ENCODE measurements around the gene ANTXR1.

ANTXR1 gene

DNA sequence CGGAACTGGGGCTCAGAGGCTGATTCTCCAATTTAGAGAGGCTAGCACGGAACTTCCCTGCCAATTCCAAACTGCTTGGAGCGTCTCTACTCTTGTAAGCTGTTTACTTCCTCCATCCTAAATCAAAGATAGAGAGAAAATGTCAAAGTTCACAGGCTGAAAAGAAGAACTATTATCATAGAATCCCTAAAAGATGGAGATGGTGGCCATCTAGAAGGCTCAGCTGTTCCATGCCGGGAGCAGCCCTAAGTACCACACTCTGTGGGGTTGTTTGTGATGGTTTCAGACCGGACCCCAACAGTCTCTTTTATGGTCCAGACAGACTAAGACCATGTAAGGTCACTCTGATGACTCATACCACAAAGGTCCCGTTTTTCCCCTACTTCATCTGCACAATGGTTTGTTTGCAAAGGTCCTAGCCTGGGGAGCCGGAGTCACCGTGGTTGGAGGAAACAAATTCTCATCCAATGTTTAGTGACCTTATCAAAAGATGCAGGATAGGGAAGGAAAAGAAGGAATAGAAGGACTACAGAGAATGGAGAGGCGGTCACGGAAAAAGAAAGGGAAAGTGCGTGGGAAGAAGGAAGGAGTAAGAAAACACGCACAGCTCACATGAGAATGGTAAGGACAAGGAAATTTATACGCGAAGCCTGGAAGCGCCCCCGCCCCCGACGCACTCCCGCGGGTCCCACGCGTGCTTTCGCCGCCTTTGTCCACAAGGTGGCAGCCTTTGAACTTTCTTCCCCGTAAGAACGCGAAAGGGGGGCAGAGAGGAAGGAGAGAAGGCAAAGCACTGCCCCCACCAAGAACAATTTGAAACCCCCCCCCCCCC lies 453 bp upstream of the ANTXR1 start:
- peaks cover 0 to 9% (median 0%) of the 10 kb centered on the region in 11 experiments; a peak in 4 of 22 replicates for H4K20me1 ChIP-seq
- H3K9me3 ChIP-seq (replicated peaks in 1 of 11) = no peaks in the 10 kb centered on the region
- peak overlapping the region; percentile 60 to 81 (median 72); a peak in 21 of 22 replicates for H3K9ac ChIP-seq
- no peaks in the 10 kb centered on the region for H3K36me3 ChIP-seq
- TF ChIP-seq Cebpa-rat (IDR thresholded peaks at IDR 0.05) = no peak
- peaks cover 11 to 20% (median 15%) of the 10 kb centered on the region in 10 experiments; a peak in 18 of 20 replicates for H3K4me1 ChIP-seq
- H3K27me3 ChIP-seq = peaks cover 22 to 41% (median 29%) of the 10 kb centered on the region in 11 experiments
- peak overlapping the region; percentile 88 to 98 (median 97) for H3K4me2 ChIP-seq
- peak overlapping the region in 3 of 11 experiments; percentile 52 to 57 (median 54); a peak in 3 of 22 replicates for H3K27ac ChIP-seq
- peak overlapping the region; percentile 70 to 83 (median 77) for H3K4me3 ChIP-seq

DNA sequence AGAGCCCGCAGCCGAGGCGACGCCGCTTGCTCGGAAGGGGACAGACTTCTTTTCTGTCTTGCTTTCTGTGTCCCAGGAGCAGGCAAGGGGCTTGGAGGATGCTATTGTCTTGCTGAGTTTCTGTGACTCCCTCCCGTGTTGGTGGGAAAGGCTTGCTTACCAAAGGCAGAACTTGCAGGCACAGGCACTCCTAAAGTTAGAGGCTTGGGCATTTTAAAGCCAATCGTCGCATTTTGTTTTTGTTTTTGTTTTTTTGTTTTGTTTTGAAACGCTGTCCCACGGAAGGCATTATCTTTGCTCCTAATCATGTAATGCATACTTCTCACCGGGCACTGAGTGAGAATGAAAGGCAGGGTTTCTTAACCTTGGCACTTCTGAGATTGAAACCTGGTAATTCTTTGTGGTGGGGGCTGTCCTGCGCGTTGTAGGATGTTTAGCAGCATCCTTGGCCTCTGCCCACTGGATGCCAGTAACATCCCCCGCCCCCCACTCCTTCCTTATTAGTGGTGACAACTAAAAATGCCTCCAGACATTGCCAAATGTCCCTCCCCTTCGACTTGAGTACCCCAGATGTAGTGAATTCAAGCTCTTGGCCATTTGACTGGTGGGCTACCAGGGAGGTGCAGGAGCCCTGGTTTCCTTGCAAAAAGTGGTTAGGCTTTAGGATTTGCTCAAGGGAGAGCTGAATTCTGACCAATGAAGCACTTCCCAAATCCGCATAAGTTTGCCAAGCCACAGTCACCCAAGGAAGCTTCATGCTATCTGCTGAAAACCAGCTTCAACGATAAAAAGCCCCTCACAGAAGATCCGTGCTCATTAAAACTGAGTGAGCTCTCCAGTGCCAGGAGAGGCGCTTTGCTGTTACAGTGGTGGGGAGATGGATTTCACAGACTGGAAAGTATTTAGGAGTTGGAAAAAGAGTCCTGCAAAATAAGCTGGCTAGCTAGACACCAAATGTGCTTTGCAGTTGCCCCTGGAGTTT lies 1.2 kb downstream of the ANTXR1 start:
- Histone ChIP-seq H3K27me3 (peaks cover 22 to 41% (median 29%) of the 10 kb centered on the region in 11 experiments), H3K4me2 (peak overlapping the region; percentile 88 to 98 (median 97)), H3K27ac (peak overlapping the region in 9 of 11 experiments; percentile 29 to 61 (median 49); a peak in 9 of 22 replicates), H3K36me3 (no peaks in the 10 kb centered on the region), H4K20me1 (peaks cover 0 to 9% (median 0%) of the 10 kb centered on the region in 11 experiments; a peak in 4 of 22 replicates), H3K9ac (peak overlapping the region; percentile 60 to 81 (median 72)), H3K4me3 (peak overlapping the region; percentile 70 to 83 (median 77)), H3K4me1 (peaks cover 11 to 20% (median 15%) of the 10 kb centered on the region in 10 experiments; a peak in 18 of 20 replicates), H3K9me3 (replicated peaks in 1 of 11) (no peaks in the 10 kb centered on the region)
- TF ChIP-seq Cebpa-rat (IDR thresholded peaks at IDR 0.05) = no peak

DNA sequence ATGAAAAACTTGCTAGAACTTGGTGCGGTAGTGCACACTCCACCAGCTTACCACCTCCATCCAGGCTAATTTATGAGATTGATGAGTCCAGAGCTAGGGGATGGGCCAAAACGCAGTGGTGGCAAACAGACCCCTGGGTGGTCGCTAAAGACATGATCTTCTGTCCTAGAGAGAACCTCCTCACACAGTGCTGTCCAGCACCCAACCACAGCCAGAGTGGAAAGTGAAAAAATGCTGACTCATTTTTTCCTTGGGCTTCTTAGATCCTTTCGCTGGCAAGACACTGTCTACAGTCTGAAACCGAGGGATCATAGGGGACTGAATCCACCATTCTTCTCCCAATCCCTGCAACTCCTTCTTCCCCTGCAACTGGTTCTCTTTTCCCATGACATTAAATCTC lies 4.1 kb downstream of the ANTXR1 start:
- Histone ChIP-seq H3K4me1 (peaks cover 11 to 20% (median 15%) of the 10 kb centered on the region in 10 experiments; a peak in 18 of 20 replicates), H3K36me3 (no peaks in the 10 kb centered on the region), H3K4me3 (no peak overlapping the region), H3K27ac (no peak overlapping the region), H3K27me3 (peaks cover 22 to 40% (median 29%) of the 10 kb centered on the region in 11 experiments), H4K20me1 (peaks cover 0 to 9% (median 0%) of the 10 kb centered on the region in 11 experiments; a peak in 3 of 22 replicates), H3K9ac (no peak overlapping the region), H3K4me2 (no peak overlapping the region), H3K9me3 (replicated peaks in 1 of 11) (no peaks in the 10 kb centered on the region)
- TF ChIP-seq Cebpa-rat (IDR thresholded peaks at IDR 0.05) = no peak

DNA sequence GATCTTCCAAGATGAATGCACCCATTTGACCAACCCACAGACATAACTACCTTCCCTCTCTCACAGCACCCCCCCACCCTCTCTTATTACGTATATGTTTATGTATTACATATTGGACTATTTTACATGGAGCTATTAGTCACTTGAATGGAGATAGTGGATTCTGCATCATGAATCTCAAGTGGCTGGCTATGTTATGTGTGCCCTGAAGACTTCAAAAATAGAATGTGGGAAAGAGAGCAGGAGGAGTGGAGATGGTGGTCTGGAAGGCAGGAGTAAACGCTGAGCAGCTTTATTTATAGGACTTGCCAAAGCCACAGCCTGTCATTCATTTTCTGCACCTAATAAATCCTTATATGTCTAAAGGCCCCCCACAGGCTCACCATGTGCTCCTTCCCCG lies 4.9 kb downstream of the ANTXR1 start:
- Histone ChIP-seq H3K4me2 (no peak overlapping the region), H3K36me3 (no peaks in the 10 kb centered on the region), H4K20me1 (peaks cover 0 to 9% (median 0%) of the 10 kb centered on the region in 11 experiments; a peak in 3 of 22 replicates), H3K27ac (no peak overlapping the region), H3K27me3 (peaks cover 22 to 35% (median 25%) of the 10 kb centered on the region in 11 experiments), H3K4me3 (no peak overlapping the region), H3K9ac (no peak overlapping the region), H3K9me3 (replicated peaks in 1 of 11) (no peaks in the 10 kb centered on the region), H3K4me1 (peaks cover 9 to 16% (median 13%) of the 10 kb centered on the region in 10 experiments; a peak in 18 of 20 replicates)
- TF ChIP-seq Cebpa-rat (IDR thresholded peaks at IDR 0.05) = no peak

DNA sequence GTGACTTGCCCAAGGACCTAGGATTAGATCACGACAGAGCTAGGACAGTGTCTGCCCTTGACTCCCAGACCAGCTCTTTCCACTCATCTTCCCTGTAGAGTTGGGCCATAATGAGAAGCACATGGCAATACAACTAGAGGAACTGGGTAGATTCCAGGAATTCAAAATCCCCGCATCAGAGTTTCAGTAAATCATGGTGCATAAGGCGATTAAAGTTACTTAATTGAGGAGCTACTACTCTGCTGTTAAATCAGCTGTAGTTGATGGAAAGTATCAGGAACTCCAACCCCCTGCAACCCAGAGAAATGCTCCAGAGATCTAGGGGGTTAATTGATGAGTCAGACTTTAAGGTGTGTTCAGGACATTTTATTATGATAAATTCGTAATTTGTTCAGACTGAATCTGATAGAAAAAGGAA lies 5.7 kb downstream of the ANTXR1 start:
- Histone ChIP-seq H3K4me1 (peaks cover 9 to 12% (median 10%) of the 10 kb centered on the region in 10 experiments; a peak in 18 of 20 replicates), H3K27me3 (peaks cover 16 to 27% (median 17%) of the 10 kb centered on the region in 11 experiments), H3K9ac (no peak overlapping the region), H4K20me1 (peaks cover 0 to 9% (median 0%) of the 10 kb centered on the region in 11 experiments; a peak in 3 of 22 replicates), H3K27ac (no peak overlapping the region), H3K4me2 (peak overlapping the region in 1 of 11 experiments; percentile 16; a peak in 1 of 22 replicates), H3K9me3 (replicated peaks in 1 of 11) (no peaks in the 10 kb centered on the region), H3K4me3 (no peak overlapping the region), H3K36me3 (no peaks in the 10 kb centered on the region)
- TF ChIP-seq Cebpa-rat (IDR thresholded peaks at IDR 0.05) = no peak

DNA sequence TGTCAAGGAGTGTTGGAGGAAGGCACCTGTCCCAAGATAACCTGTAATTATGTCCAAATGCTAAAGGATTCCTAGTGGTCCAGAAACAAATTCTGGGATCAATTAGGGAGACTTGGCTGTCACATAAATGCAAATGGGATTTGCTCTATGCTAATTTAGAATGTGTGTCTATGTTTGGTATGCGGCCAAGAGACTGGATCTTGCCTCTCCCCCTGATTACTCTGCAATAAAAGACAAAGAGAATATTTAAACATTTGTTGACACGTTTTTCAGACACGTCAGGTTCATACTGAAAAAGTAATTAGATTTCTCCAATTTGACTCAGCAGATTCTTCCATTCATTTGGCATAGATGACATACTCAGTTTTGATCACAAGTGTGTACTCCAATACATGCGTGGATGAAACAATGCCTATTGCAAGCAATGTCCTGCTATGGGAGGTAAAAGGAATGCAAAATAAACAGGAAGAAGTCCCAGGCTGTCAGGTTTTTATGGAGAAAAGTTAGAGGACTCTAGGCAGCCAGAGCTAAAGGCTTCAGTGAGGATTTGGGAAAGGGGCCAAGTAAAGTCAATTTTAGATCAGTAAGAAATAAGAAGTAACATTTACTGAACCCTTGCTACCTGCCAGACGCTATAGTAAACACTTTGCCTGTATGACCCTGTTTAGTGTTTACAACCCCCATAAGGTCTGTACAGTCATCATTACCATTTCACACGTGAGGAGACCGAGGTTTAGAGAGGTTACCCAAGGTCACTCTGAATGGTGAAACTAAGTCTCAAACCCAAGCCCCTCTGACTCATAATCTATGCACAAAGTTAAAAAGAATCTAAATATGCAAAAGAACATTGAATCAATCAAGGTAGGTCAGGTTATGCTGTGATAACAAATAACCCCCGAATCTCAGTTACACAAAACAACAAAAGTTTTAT lies 7.8 kb downstream of the ANTXR1 start:
- Histone ChIP-seq H3K4me2 (no peak overlapping the region), H3K9ac (no peak overlapping the region), H3K27ac (no peak overlapping the region), H3K36me3 (no peaks in the 10 kb centered on the region), H3K4me1 (no peaks in the 10 kb centered on the region), H4K20me1 (no peaks in the 10 kb centered on the region), H3K9me3 (replicated peaks in 1 of 11) (no peaks in the 10 kb centered on the region), H3K27me3 (peaks cover 0 to 6% (median 0%) of the 10 kb centered on the region in 11 experiments; a peak in 5 of 22 replicates), H3K4me3 (no peak overlapping the region)
- no peak for TF ChIP-seq Cebpa-rat (IDR thresholded peaks at IDR 0.05)

DNA sequence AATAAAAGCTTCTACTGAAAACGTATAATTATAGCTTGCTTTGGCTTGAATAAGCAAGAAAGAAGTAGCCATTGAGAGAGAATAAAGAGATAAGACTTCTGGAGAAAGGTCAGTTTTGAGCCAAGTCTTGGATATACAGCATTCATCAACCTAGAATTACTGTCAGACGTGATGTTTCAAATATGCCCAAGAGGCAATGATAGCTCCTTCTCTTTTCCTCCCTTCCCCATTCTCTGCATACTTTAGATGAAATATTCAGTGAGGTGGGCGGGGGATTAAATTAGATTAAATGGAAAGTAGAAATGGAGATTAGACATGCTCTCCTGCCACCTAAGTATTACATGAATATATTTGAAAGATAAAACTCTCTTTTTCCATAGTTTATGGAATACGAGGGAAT lies 8.7 kb downstream of the ANTXR1 start:
- no peak overlapping the region for H3K4me3 ChIP-seq
- no peaks in the 10 kb centered on the region for H3K27me3 ChIP-seq
- H3K27ac ChIP-seq = no peak overlapping the region
- H3K4me2 ChIP-seq = no peak overlapping the region
- no peaks in the 10 kb centered on the region for H3K4me1 ChIP-seq
- H4K20me1 ChIP-seq = no peaks in the 10 kb centered on the region
- H3K9ac ChIP-seq = no peak overlapping the region
- H3K9me3 ChIP-seq (replicated peaks in 1 of 11) = peaks cover 0 to 1% (median 0%) of the 10 kb centered on the region in 11 experiments; a peak in 1 of 22 replicates
- no peaks in the 10 kb centered on the region for H3K36me3 ChIP-seq
- TF ChIP-seq Cebpa-rat (IDR thresholded peaks at IDR 0.05) = no peak

DNA sequence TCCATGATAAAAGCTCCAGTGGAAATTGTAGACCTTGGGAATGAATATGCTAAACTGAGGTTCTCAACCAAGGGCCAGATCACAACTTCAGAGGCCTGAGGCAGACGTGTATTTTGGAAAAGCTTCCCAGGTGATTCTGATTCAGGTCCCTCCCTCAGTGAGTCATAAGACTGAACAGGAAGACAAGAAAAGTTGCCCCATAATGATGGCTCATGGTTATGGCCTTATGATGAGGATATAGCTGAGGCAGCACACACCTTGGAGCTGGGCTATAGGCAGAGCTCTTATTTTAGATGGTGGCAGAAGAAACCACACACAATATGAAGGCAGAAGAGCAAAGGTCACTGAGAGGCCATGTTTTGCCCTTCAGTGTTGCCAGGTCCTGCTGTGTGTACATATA lies 9.6 kb downstream of the ANTXR1 start:
- H3K9me3 ChIP-seq (replicated peaks in 1 of 11) = peaks cover 0 to 10% (median 6%) of the 10 kb centered on the region in 11 experiments; a peak in 8 of 22 replicates
- no peak overlapping the region for H3K27ac ChIP-seq
- H3K9ac ChIP-seq = no peak overlapping the region
- H3K36me3 ChIP-seq = no peaks in the 10 kb centered on the region
- no peak overlapping the region for H3K4me3 ChIP-seq
- H4K20me1 ChIP-seq = no peaks in the 10 kb centered on the region
- H3K4me1 ChIP-seq = no peaks in the 10 kb centered on the region
- no peaks in the 10 kb centered on the region for H3K27me3 ChIP-seq
- no peak for TF ChIP-seq Cebpa-rat (IDR thresholded peaks at IDR 0.05)
- H3K4me2 ChIP-seq = no peak overlapping the region
